HEK293T (cell line): ENCODE results near the gene C10orf105.

Experiments
- CTCF ChIA-PET: fragments of 350-600 bp; formaldehyde crosslinking; extraction: SDS; loops from one replicate; lab custom pipeline; 2021; ENCODE audit warnings: antibody characterized with exemption, inconsistent platforms; lab: Yijun Ruan, JAX
- POLR2A ChIA-PET: fragments of 350-600 bp; formaldehyde crosslinking; extraction: SDS; loops from one replicate; lab custom pipeline; 2020; ENCODE audit warnings: antibody characterized with exemption, inconsistent platforms; lab: Yijun Ruan, JAX
- DNase-seq: peaks from one replicate; pipeline ENCODE4 v3.0.0; 2012; ENCODE audit warnings: mixed read lengths; ENCODE audit errors: extremely low spot score
- ARNT ChIP-seq: fragments of 450-650 bp; IDR thresholded peaks from 2 replicates; pipeline ENCODE4 v1.6.1; 2017; ENCODE audit warnings: mild to moderate bottlenecking
- BHLHE40 ChIP-seq: fragments of 450-650 bp; IDR thresholded peaks from 2 replicates; pipeline ENCODE4 v1.6.1; 2016; ENCODE audit warnings: mild to moderate bottlenecking, moderate library complexity, borderline replicate concordance
- CTBP1 ChIP-seq: fragments of 450-650 bp; IDR thresholded peaks from 2 replicates; pipeline ENCODE4 v1.6.1; 2016; ENCODE audit warnings: borderline replicate concordance
- ELF4 ChIP-seq: fragments of 450-650 bp; IDR thresholded peaks from 2 replicates; pipeline ENCODE4 v1.6.1; 2017; ENCODE audit warnings: antibody characterized with exemption
- FOXA1 ChIP-seq: fragments of 450-650 bp; IDR thresholded peaks from 2 replicates; pipeline ENCODE4 v1.6.1; 2016; ENCODE audit warnings: mild to moderate bottlenecking
- FOXK2 ChIP-seq: fragments of 450-650 bp; IDR thresholded peaks from 2 replicates; pipeline ENCODE4 v1.6.1; 2016; ENCODE audit warnings: mild to moderate bottlenecking
- FOXM1 ChIP-seq: fragments of 450-650 bp; IDR thresholded peaks from 2 replicates; pipeline ENCODE4 v1.6.1; 2017; ENCODE audit warnings: mild to moderate bottlenecking, borderline replicate concordance
- HDGF ChIP-seq: fragments of 450-650 bp; IDR thresholded peaks from 2 replicates; pipeline ENCODE4 v1.6.1; 2017; ENCODE audit warnings: antibody characterized with exemption, borderline replicate concordance
- L3MBTL2 ChIP-seq: fragments of 450-650 bp; conservative IDR thresholded peaks from 2 replicates; pipeline ENCODE4 v1.6.1; 2016; ENCODE audit warnings: mild to moderate bottlenecking
- LEF1 ChIP-seq: fragments of 450-650 bp; IDR thresholded peaks from 2 replicates; pipeline ENCODE4 v1.6.1; 2017; ENCODE audit warnings: mild to moderate bottlenecking, borderline replicate concordance
- NFRKB ChIP-seq: fragments of 450-650 bp; IDR thresholded peaks from 2 replicates; pipeline ENCODE4 v1.6.1; 2016; ENCODE audit warnings: mild to moderate bottlenecking, moderate library complexity
- PKNOX1 ChIP-seq: fragments of 450-650 bp; IDR thresholded peaks from 2 replicates; pipeline ENCODE4 v1.6.1; 2016
- SP1 ChIP-seq: fragments of 450-650 bp; IDR thresholded peaks from 2 replicates; pipeline ENCODE4 v1.6.1; 2017
- SUZ12 ChIP-seq: fragments of 450-650 bp; IDR thresholded peaks from 2 replicates; pipeline ENCODE4 v1.6.1; 2016; ENCODE audit warnings: mild to moderate bottlenecking
- TARDBP ChIP-seq: fragments of 450-650 bp; IDR thresholded peaks from 2 replicates; pipeline ENCODE4 v1.6.1; 2016
- ZNF384 ChIP-seq: fragments of 450-650 bp; IDR thresholded peaks from 2 replicates; pipeline ENCODE4 v1.6.1; 2016

C10orf105 gene

GRCh38 chr10:71719464-71720201 lies at the start of gene C10orf105:
Gene C10orf105 (minus strand): TSS chr10:71719778. CDS start chr10:71716337, 3,441 bp downstream.
- POLR2A ChIA-PET, result no interaction called here
- TF ChIP-seq L3MBTL2 (no peak), PKNOX1 (no peak), ELF4 (no peak), ZNF384 (no peak), FOXM1 (no peak), HDGF (no peak), FOXA1 (no peak), TARDBP (no peak), NFRKB (no peak), FOXK2 (no peak), LEF1 (no peak), ARNT (no peak), CTBP1 (no peak)
- no peak for DNase-seq
- CTCF ChIA-PET, result interaction anchor here (1.2 kb wide), 1 partner anchor 11 kb away, joined by 3 read pairs; no protein-coding TSS in a partner anchor

- ChIA-PET CTCF (no interaction called here), POLR2A (no interaction called here)
- no peak for TF ChIP-seq PKNOX1
- no peak for TF ChIP-seq FOXA1
- no peak for TF ChIP-seq CTBP1
- no peak for TF ChIP-seq LEF1
- TF ChIP-seq SP1, result no peak
- no peak for TF ChIP-seq ZNF384
- TF ChIP-seq ELF4, result no peak
- no peak for TF ChIP-seq FOXK2
- no peak for TF ChIP-seq L3MBTL2
- no peak for TF ChIP-seq FOXM1
- no peak for TF ChIP-seq TARDBP
- no peak for TF ChIP-seq BHLHE40
- no peak for TF ChIP-seq SUZ12
- TF ChIP-seq HDGF, result no peak
- no peak for TF ChIP-seq NFRKB
- no peak for TF ChIP-seq ARNT
- DNase-seq, result no peak
Observed at GRCh38 chr10:71767420-71768035, 48.0 kb upstream of the C10orf105 start.

GRCh38 chr10:71766717-71767419 lies 47.3 kb upstream of the C10orf105 start:
- no peak for TF ChIP-seq BHLHE40
- no peak for TF ChIP-seq L3MBTL2
- no peak for TF ChIP-seq FOXM1
- no peak for TF ChIP-seq FOXA1
- no peak for TF ChIP-seq ZNF384
- TF ChIP-seq SUZ12, result no peak
- TF ChIP-seq PKNOX1, result no peak
- TF ChIP-seq LEF1, result no peak
- TF ChIP-seq HDGF, result no peak
- no peak for TF ChIP-seq ELF4
- no peak for TF ChIP-seq TARDBP
- TF ChIP-seq NFRKB, result no peak
- no peak for TF ChIP-seq SP1
- no peak for TF ChIP-seq ARNT
- TF ChIP-seq CTBP1, result no peak
- no peak for TF ChIP-seq FOXK2
- ChIA-PET CTCF (no interaction called here), POLR2A (no interaction called here)
- DNase-seq, result no peak

- TF ChIP-seq BHLHE40 (no peak), FOXM1 (no peak), NFRKB (no peak), ZNF384 (no peak), ARNT (no peak), FOXK2 (no peak), SP1 (no peak), CTBP1 (no peak), LEF1 (no peak), L3MBTL2 (no peak)
- CTCF ChIA-PET, result no interaction called here
- no peak for DNase-seq
- POLR2A ChIA-PET, result no interaction called here
Observed at GRCh38 chr10:71765906-71766716, 46.5 kb upstream of the C10orf105 start.
